T-helper 2 cell treated with Interferon-gamma antibody and Interleukin-4, amounts not matched to agents 100 ng/mL and 5 ng/mL, for 36 hours (primary cell): Measurements from ENCODE around the gene TSKU. TPM values are rescaled to one million over a fixed set of nuclear protein-coding genes. Genes with fewer than 3 reads are reported as not detected.

Source experiments
- intact Hi-C: fragments of 100-400 bp; cut with micrococcal nuclease; formaldehyde crosslinking; loops from one replicate; pipeline ENCODE4 v1.15.1; 2023
- total RNA-seq: library from RNA; stranded (reverse); gene quantifications from 2 replicates; pipeline ENCODE4 v1.2.3, GENCODE V29; 2022

TSKU gene
- total RNA-seq, 1 donor from 2014 or later: 2.3 TPM

GRCh38 chr11:76843907-76844306, 60.8 kb downstream of the TSKU start:
- intact Hi-C loops: no loop called here

- intact Hi-C loops: no loop called here
These were observed 61.4 kb downstream of the TSKU start for GRCh38 chr11:76844511-76844910.

- intact Hi-C loops: no loop called here
These were observed 61.9 kb downstream of the TSKU start for GRCh38 chr11:76845069-76845468.

- intact Hi-C loops: no loop called here
These were observed 63.3 kb downstream of the TSKU start for GRCh38 chr11:76846441-76846840.

Other genes starting within 250 kb of the TSKU start
- 10.8 and 11.4 TPM in 2 replicates for gene LRRC32, start 112.6 kb upstream of the TSKU start, total RNA-seq
- 17.5 and 18.1 TPM in 2 replicates for gene ACER3, start 77.6 kb downstream of the TSKU start, total RNA-seq